Colon (tissue), 2 donors: ENCODE data around the gene RPAP3.

Source experiments
- FAIRE-seq: peaks from 2 replicates; lab custom pipeline; 2012; peaks lifted over from hg19 to GRCh38; lab: Jason Lieb, UNC
- donor health status: control.
- donor health status: control.

The RPAP3 gene

GRCh38 chr12:47743311-47743860, 37.6 kb upstream of the RPAP3 start:
- no peak for FAIRE-seq

- no peak for FAIRE-seq
Measured at GRCh38 chr12:47742253-47742825, 36.5 kb upstream of the RPAP3 start.

DNA sequence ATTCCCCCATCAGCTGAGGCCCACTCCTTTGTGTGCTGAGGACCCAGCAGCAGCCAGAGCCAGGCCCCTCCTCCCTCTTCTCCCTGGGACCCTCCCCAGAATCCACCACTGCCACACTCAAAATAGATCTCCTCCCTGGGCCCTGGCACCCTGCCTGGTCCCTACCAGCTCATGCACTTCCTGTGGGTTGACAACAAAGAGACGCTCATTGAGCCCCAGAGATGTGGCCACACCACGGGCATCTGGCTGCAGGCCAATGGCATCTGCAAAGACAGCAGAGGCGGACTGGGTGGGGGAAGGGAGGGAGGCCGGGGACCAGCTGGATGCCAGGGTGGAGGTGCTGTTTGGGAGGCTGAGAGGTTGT, 35.5 kb upstream of the RPAP3 start:
- no peak for FAIRE-seq

GRCh38 chr12:47740606-47741339, 34.9 kb upstream of the RPAP3 start:
- FAIRE-seq, result no peak

- FAIRE-seq, result no peak
Measured at GRCh38 chr12:47739979-47740378, 34.1 kb upstream of the RPAP3 start.

DNA sequence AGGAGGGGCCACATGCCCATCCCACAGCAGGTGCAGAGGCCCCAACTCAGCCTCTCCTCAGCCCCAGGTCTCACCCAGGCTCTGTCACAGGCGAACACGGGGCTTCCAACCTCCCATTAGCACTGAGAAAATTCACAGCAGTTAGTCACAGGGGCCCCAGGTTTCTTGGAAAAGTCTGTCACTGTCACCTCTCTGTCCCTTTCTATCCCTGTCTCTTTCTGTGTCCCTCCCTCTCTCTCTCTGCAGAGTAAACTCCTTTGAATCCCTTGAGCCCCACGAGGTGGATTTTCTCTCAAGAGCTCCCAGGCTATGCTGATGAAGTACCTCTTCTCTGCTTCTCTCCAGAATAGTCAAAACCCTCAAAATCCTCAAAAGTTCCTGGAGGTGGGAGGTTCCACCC, 33.5 kb upstream of the RPAP3 start:
- FAIRE-seq, result no peak

GRCh38 chr12:47737936-47738594, 32.2 kb upstream of the RPAP3 start:
- no peak for FAIRE-seq

DNA sequence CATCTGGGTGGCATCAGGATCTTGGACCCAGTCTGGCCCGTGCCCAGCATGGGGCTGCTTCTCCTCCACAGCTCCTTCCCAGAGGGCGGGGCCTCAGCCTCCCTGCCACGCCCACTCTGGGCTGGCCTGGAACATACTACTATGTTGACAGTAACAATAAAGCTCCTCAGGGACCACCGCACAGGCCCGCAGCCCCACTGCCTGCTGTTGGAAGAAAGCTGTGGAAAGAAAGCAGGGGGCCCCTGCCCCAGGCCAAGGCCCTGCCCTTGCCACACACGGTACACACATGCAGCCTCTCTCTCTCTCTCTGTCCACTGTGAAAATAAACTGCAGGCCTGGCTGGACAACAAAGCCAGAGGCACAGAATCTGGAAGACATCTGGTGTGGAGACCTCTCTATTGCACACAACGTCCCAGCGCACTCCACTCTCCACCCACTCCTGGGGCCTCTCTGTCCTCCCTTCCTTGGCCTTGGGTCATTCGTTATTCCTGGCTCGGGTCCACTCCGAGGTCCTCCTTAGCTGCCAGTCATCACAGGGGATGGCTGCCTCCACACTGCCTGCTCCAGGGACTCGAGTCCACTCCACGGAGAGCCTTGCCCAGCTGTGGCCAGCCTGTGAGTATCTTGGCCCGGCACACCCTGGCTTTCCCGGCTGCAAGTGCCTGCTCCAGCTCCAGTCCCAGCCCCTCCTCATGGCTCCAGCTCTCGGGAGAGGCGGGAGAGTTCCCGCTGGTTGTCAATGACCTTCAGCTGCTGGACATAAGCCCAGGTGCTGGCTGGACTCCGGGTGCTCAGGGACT, 31.2 kb upstream of the RPAP3 start:
- FAIRE-seq, result no peak

- no peak for FAIRE-seq
Measured at GRCh38 chr12:47736216-47736615, 30.4 kb upstream of the RPAP3 start.

- FAIRE-seq, result no peak
Measured at GRCh38 chr12:47735649-47736048, 29.8 kb upstream of the RPAP3 start.

- no peak for FAIRE-seq
Measured at GRCh38 chr12:47734725-47735480, 29.1 kb upstream of the RPAP3 start.

GRCh38 chr12:47733142-47733541, 27.3 kb upstream of the RPAP3 start:
- no peak for FAIRE-seq

DNA sequence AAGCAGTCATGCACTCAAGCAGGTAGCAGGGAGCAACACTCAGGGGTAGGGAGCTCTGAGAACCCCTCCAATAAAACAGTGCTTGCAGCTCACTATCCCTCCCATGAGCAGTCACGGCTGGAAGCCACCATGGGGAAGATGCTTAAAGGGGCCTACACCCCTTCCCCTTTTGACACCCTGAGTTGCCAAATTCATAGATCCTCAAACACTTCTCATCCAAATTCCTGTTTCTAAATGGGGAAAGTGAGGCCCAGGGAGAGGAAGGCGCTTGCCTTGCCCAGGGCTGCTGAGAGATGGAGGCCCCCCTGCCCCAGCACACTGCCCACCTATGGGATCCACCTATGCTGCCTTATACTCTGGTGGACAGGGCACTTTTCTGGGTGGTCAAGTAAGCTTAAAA, 26.7 kb upstream of the RPAP3 start:
- FAIRE-seq, result no peak

- FAIRE-seq, result no peak
Measured at GRCh38 chr12:47731723-47732122, 25.9 kb upstream of the RPAP3 start.

GRCh38 chr12:47730341-47730744, 24.5 kb upstream of the RPAP3 start:
- FAIRE-seq, result no peak

DNA sequence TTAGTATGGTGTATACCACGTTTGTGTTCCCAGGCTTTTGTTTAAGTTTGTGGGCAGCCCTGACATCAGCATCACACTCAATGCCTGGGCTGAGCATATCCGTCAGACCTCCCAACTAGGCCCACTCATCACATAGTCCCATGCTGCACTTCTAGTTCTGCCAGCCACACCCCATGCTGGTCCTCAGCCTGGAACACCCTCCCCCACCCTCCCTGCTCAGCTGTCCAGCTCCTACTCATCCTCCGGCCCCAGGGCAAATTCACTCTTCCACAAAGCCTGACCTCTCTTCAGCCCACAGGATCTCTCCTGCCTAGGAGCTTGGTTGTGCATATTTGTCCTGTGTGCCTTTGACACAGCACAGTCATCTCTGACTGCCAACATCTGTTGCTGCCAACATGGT, 23.4 kb upstream of the RPAP3 start:
- no peak for FAIRE-seq

DNA sequence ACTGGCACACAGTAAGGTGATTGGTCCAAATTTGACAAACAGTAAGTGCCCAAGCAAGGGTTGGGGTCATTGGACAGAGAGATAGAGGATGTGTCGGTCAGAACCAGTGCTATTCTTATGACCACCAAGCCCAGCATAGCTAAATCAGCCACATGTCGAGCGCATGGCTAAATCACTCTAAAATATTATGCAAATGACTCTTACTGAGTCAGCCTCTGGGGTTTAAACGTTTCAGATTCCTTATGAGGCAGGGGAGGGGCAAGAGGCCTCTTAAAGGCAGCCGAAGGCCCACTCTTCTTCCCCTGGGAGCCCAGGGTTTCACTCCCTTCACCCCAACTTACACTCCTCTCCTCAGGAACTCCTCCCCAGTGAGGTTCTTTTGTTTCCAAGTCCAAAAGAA, 20.1 kb upstream of the RPAP3 start:
- FAIRE-seq, result no peak

DNA sequence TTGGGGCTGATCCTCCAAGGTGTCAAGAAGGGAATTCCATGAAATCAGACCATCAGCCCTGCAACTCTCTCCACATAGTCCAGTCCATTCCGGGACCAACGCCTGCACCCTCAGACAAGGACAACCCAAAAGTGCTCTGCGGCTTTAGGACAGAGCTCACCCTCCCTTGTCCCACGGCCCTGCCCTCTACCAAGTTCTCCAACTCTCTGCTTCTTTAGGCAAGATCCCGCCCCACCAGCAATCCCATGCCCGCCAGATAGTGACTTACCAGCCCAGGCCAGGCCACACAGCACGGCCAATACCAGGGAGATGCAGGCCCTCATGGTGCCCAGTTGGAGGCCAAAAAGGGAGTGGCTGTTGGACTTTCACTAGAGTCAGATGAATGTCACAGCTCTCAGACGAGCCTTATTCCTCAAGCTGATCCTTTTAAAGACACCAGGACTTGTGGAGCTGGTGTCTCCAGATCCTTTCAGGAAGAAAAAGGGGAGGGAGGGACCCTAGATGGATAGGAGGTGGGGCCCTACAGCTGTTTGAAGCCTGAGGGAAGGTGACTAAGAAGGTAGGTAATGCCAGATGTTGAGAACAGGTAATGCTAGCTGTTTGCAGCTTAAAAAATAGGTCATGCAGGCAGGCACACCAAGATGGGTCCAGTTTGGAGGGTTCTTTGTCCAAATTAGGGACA, 19.4 kb upstream of the RPAP3 start, which contains the start of gene ENDOU:
Gene ENDOU, minus strand, starts transcription at position 400 of the 682 bp plus-strand sequence. Its CDS starts 77 bp downstream, at position 323.
- FAIRE-seq, result no peak

GRCh38 chr12:47722941-47723631, 17.3 kb upstream of the RPAP3 start:
- FAIRE-seq, result no peak

GRCh38 chr12:47722136-47722834, 16.5 kb upstream of the RPAP3 start:
- FAIRE-seq, result no peak
